H1 (cell line): ENCODE data around the gene TEX29. TPM values are rescaled to one million over a fixed set of nuclear protein-coding genes. Genes with fewer than 3 reads are reported as not detected.

Experiments used
- CHD7 ChIP-seq: fragments of 300-600 bp; sonication (generic); IDR thresholded peaks from 2 replicates; pipeline ENCODE4 v1.7.1; 2012; ENCODE audit warnings: low read length, moderate library complexity, mild to moderate bottlenecking, inconsistent platforms; ENCODE audit not compliant: insufficient replicate concordance
- CREB1 ChIP-seq: IDR thresholded peaks from 2 replicates; pipeline ENCODE4 v1.6.1; 2012; ENCODE audit warnings: inconsistent platforms
- RXRA ChIP-seq: IDR thresholded peaks from 2 replicates; pipeline ENCODE4 v1.6.1; 2011; ENCODE audit warnings: low read depth, mild to moderate bottlenecking, low read length, moderate library complexity; ENCODE audit not compliant: insufficient read depth
- polyA plus RNA-seq, 7 experiments: library from polyadenylated mRNA; depleted of rRNA in 3 of 7; stranded (reverse) in 5 of 7; unstranded in 2 of 7; fragments of >200 nt in 5 of 7; fragments of 200-250 nt in 2 of 7; gene quantifications; 1 replicate in 5 of 7; 2 replicates in 1 of 7; 4 replicates in 1 of 7; pipeline versions ENCODE4 v1.2.1 to v1.2.3, GENCODE V29; 2011 to 2013; ENCODE audit warnings: missing spikeins in 2 of 7, mixed read lengths in 2 of 7
- total RNA-seq: library from RNA; stranded (reverse); fragmentation: NEBNext Ultra II Directional; extraction: Animal tissue kit (Norgen Biotek cat#: 25700); gene quantifications from 2 replicates; pipeline ENCODE4 v1.2.1, GENCODE V29; 2021

The TEX29 gene
- total and polyA plus RNA-seq, 2 of the 8 experiments (the other 6 are each of a cell fraction or from before 2014, with no cell fraction given), result 0.08 TPM; not detected in 1

- TF ChIP-seq CHD7, result no peak
- TF ChIP-seq RXRA, result no peak
- TF ChIP-seq CREB1, result no peak
Observed at GRCh38 chr13:111382411-111382810, 62.0 kb downstream of the TEX29 start (continued).
